ENCODE data around the gene HOXD4. TPM values are rescaled to one million over a fixed set of nuclear protein-coding genes. Genes with fewer than 3 reads are reported as not detected.

The HOXD4 gene
- polyA plus RNA-seq, 1 donor from 2014 or later, result not detected

DNA sequence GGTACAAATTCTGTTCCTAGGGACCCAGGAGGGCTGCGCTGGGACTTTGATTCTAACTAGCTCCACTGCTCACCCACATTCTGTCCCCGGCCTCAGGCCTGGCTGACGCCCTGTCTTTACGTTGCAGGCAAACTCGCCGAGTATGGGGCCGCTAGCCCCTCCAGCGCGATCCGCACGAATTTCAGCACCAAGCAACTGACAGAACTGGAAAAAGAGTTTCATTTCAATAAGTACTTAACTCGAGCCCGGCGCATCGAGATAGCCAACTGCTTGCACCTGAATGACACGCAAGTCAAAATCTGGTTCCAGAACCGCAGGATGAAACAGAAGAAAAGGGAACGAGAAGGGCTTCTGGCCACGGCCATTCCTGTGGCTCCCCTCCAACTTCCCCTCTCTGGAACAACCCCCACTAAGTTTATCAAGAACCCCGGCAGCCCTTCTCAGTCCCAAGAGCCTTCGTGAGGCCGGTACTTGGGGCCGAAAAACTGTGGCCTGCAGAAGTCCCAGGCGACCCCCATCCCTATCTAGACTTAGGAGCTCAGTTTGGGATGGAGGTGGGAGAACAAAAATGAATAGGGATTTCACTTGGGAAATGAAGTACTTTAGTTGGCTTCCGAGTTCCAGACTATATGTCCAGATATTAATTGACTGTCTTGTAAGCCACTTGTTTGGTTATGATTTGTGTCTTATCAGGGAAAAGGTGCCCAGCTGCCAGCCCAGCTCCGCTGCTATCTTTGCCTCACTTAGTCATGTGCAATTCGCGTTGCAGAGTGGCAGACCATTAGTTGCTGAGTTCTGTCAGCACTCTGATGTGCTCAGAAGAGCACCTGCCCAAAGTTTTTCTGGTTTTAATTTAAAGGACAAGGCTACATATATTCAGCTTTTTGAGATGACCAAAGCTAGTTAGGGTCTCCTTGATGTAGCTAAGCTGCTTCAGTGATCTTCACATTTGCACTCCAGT lies 38.6 kb downstream of the HOXD4 start:
- Histone ChIP-seq H3K79me2 (replicated peaks; ENCODE audit: insufficient read depth, low read length) (no peaks in the 10 kb centered on the region), H3K9ac (ENCODE audit: low read length) (no peak overlapping the region), H2AFZ (ENCODE audit: low read depth, low read length) (no peak overlapping the region), H3K9me3 (ENCODE audit: low read length) (no peaks in the 10 kb centered on the region), H3K36me3 (ENCODE audit: insufficient read depth, low read length) (no peaks in the 10 kb centered on the region), H3K27me3 (ENCODE audit: insufficient read depth, low read depth, low read length) (peaks cover 99% of the 10 kb centered on the region), H3K27ac (ENCODE audit: low read length) (no peak overlapping the region), H4K20me1 (ENCODE audit: insufficient read depth) (no peaks in the 10 kb centered on the region), H3K4me3 (ENCODE audit: low read length) (no peak overlapping the region), H3K9me2 (ENCODE audit: insufficient read depth, low read length) (no peaks in the 10 kb centered on the region), H3K4me2 (ENCODE audit: low read length) (no peak overlapping the region), H3F3A (ENCODE audit: insufficient read depth, low read length, poor library complexity, severe bottlenecking) (no peaks in the 10 kb centered on the region)
- TF ChIP-seq SMC3 (conservative IDR thresholded peaks at IDR 0.05; ENCODE audit: poor library complexity), result no peak
- peak; percentile 11 for TF ChIP-seq EZH2 (IDR thresholded peaks at IDR 0.05; ENCODE audit: borderline replicate concordance, insufficient read depth, low read length, poor library complexity, severe bottlenecking)

DNA sequence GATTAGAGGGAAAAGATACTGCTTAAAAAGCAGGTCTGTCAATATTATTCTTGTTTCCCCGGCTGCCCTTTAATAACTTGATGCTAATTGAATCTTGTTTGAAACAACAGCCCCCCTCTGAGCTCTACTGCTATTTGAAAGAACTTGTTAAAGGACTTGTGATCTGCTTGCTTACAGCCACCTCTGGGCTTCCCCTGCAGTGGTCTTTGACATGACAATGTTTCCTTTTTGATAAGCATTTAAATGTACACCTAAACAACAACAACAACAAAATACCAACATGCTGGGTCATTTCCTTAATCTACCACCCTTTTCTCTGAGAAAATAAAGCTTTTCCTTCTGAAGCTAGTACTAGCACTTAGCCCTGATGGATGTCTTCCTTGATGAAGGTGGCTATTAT lies 41.0 kb downstream of the HOXD4 start:
- Histone ChIP-seq H2AFZ (ENCODE audit: low read depth, low read length) (no peak overlapping the region), H3K9ac (ENCODE audit: low read length) (no peak overlapping the region), H3F3A (ENCODE audit: insufficient read depth, low read length, poor library complexity, severe bottlenecking) (no peaks in the 10 kb centered on the region), H3K27me3 (ENCODE audit: insufficient read depth, low read depth, low read length) (peaks cover 89% of the 10 kb centered on the region), H3K27ac (ENCODE audit: low read length) (no peak overlapping the region), H3K9me2 (ENCODE audit: insufficient read depth, low read length) (no peaks in the 10 kb centered on the region), H3K36me3 (ENCODE audit: insufficient read depth, low read length) (no peaks in the 10 kb centered on the region), H4K20me1 (ENCODE audit: insufficient read depth) (no peaks in the 10 kb centered on the region), H3K79me2 (replicated peaks; ENCODE audit: insufficient read depth, low read length) (no peaks in the 10 kb centered on the region), H3K4me2 (ENCODE audit: low read length) (no peak overlapping the region), H3K9me3 (ENCODE audit: low read length) (no peaks in the 10 kb centered on the region), H3K4me3 (ENCODE audit: low read length) (no peak overlapping the region)
- TF ChIP-seq MXI1 (conservative IDR thresholded peaks at IDR 0.05; ENCODE audit: poor library complexity, severe bottlenecking) (no peak), EZH2 (IDR thresholded peaks at IDR 0.05; ENCODE audit: borderline replicate concordance, insufficient read depth, low read length, poor library complexity, severe bottlenecking) (no peak), SMC3 (conservative IDR thresholded peaks at IDR 0.05; ENCODE audit: poor library complexity) (no peak), RAD21 (conservative IDR thresholded peaks at IDR 0.05) (no peak)
- TF ChIP-seq, protein P1, sequence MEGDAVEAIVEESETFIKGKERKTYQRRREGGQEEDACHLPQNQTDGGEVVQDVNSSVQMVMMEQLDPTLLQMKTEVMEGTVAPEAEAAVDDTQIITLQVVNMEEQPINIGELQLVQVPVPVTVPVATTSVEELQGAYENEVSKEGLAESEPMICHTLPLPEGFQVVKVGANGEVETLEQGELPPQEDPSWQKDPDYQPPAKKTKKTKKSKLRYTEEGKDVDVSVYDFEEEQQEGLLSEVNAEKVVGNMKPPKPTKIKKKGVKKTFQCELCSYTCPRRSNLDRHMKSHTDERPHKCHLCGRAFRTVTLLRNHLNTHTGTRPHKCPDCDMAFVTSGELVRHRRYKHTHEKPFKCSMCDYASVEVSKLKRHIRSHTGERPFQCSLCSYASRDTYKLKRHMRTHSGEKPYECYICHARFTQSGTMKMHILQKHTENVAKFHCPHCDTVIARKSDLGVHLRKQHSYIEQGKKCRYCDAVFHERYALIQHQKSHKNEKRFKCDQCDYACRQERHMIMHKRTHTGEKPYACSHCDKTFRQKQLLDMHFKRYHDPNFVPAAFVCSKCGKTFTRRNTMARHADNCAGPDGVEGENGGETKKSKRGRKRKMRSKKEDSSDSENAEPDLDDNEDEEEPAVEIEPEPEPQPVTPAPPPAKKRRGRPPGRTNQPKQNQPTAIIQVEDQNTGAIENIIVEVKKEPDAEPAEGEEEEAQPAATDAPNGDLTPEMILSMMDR (IDR thresholded peaks at IDR 0.05; ENCODE audit: poor library complexity, severe bottlenecking), result no peak
- TF ChIP-seq, protein P2, sequence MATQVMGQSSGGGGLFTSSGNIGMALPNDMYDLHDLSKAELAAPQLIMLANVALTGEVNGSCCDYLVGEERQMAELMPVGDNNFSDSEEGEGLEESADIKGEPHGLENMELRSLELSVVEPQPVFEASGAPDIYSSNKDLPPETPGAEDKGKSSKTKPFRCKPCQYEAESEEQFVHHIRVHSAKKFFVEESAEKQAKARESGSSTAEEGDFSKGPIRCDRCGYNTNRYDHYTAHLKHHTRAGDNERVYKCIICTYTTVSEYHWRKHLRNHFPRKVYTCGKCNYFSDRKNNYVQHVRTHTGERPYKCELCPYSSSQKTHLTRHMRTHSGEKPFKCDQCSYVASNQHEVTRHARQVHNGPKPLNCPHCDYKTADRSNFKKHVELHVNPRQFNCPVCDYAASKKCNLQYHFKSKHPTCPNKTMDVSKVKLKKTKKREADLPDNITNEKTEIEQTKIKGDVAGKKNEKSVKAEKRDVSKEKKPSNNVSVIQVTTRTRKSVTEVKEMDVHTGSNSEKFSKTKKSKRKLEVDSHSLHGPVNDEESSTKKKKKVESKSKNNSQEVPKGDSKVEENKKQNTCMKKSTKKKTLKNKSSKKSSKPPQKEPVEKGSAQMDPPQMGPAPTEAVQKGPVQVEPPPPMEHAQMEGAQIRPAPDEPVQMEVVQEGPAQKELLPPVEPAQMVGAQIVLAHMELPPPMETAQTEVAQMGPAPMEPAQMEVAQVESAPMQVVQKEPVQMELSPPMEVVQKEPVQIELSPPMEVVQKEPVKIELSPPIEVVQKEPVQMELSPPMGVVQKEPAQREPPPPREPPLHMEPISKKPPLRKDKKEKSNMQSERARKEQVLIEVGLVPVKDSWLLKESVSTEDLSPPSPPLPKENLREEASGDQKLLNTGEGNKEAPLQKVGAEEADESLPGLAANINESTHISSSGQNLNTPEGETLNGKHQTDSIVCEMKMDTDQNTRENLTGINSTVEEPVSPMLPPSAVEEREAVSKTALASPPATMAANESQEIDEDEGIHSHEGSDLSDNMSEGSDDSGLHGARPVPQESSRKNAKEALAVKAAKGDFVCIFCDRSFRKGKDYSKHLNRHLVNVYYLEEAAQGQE (IDR thresholded peaks at IDR 0.05; ENCODE audit: borderline replicate concordance), result no peak
